Vagina (tissue), 2 donors: ENCODE results near the gene HACD2. TPM values are rescaled to one million over a fixed set of nuclear protein-coding genes. Genes with fewer than 3 reads are reported as not detected.

ENCODE experiments used
- DNase-seq, 2 donors: peaks; one replicate each; pipeline ENCODE4 v3.0.0-alpha.2; 2017; ENCODE audit errors: extremely low spot score in 2 of 2
- H3K27ac ChIP-seq: fragments of 200-600 bp; sonication (generic); one replicate; pipeline ENCODE4 v1.5.1; 2019
- H3K27me3 ChIP-seq: fragments of 200-600 bp; sonication (generic); one replicate; pipeline ENCODE4 v1.5.1; 2019
- H3K36me3 ChIP-seq, 2 donors: fragments of 200-600 bp; sonication (generic); one replicate each; pipeline ENCODE4 v1.5.1; 2017 to 2019
- H3K4me1 ChIP-seq: fragments of 200-600 bp; sonication (generic); one replicate; pipeline ENCODE4 v1.5.1; 2019
- H3K4me3 ChIP-seq, 2 donors: fragments of 200-600 bp; sonication (generic); 1 replicate in 1 of 2; 2 replicates in 1 of 2; pipeline ENCODE4 v1.5.1; 2016 to 2019
- H3K9me3 ChIP-seq: fragments of 200-600 bp; sonication (generic); one replicate; pipeline ENCODE4 v1.5.1; 2019
- POLR2A ChIP-seq, 2 donors: fragments of 450-650 bp; IDR thresholded peaks; one replicate each; pipeline ENCODE4 v1.6.1; 2017; ENCODE audit warnings: antibody characterized with exemption in 2 of 2, mild to moderate bottlenecking in 2 of 2, moderate library complexity in 2 of 2
- POLR2AphosphoS5 ChIP-seq, 2 donors: sonication (generic); formaldehyde crosslinking; IDR thresholded peaks; one replicate each; pipeline ENCODE4 v1.9.0; 2017; ENCODE audit warnings: antibody characterized with exemption in 2 of 2, mild to moderate bottlenecking in 2 of 2, low read depth in 1 of 2; ENCODE audit not compliant: insufficient read depth in 1 of 2
- intact Hi-C: fragments of 100-400 bp; cut with DNase I; formaldehyde crosslinking; loops from one replicate; pipeline ENCODE4 v1.15.1; 2023
- total RNA-seq: library from RNA; depleted of rRNA; stranded (reverse); fragments of >200 nt; gene quantifications from one replicate; pipeline ENCODE4 v1.2.3, GENCODE V29; 2016
- TF ChIP-seq, protein P1 (sequence below), 3 experiments: fragments of 450-650 bp in 2 of 3; fragments of 200-600 bp in 1 of 3; sonication (generic) in 1 of 3; IDR thresholded peaks; one replicate each; pipeline ENCODE4 v1.5.1; 2017 to 2019; ENCODE audit warnings: antibody characterized with exemption in 3 of 3, mild to moderate bottlenecking in 2 of 3, moderate library complexity in 2 of 3

Gene HACD2
- total RNA-seq, 1 donor from 2014 or later, result 26.3 TPM

DNA sequence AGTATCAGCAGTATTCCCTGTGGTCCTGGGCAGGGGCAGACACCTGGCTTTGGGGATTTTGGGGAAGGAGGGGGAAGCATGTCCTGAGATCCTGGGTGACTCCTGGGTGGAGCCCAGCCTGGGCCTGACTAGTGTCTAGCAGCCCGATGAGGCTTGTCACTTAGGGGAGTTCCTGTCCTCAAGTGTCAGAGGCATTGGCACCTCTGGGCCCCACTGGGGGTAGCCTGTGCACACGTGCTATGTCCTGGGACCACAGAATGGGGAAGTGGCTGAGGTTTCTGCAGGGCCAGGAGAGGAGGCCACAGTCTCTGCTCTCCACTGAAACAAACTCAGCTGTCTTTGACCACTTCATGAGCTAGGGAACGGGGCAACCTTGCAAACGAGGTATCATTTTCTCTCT is 104.4 kb downstream of the HACD2 start:
- no peaks in the 10 kb centered on the region for H3K36me3 ChIP-seq
- TF ChIP-seq POLR2A (IDR thresholded peaks at IDR 0.05) (no peak), POLR2AphosphoS5 (IDR thresholded peaks at IDR 0.05; ENCODE audit: insufficient read depth in 1 of 2, low read depth in 1 of 2) (no peak)
- TF ChIP-seq, protein P1, sequence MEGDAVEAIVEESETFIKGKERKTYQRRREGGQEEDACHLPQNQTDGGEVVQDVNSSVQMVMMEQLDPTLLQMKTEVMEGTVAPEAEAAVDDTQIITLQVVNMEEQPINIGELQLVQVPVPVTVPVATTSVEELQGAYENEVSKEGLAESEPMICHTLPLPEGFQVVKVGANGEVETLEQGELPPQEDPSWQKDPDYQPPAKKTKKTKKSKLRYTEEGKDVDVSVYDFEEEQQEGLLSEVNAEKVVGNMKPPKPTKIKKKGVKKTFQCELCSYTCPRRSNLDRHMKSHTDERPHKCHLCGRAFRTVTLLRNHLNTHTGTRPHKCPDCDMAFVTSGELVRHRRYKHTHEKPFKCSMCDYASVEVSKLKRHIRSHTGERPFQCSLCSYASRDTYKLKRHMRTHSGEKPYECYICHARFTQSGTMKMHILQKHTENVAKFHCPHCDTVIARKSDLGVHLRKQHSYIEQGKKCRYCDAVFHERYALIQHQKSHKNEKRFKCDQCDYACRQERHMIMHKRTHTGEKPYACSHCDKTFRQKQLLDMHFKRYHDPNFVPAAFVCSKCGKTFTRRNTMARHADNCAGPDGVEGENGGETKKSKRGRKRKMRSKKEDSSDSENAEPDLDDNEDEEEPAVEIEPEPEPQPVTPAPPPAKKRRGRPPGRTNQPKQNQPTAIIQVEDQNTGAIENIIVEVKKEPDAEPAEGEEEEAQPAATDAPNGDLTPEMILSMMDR (IDR thresholded peaks at IDR 0.05), result no peak
- H3K9me3 ChIP-seq, result no peaks in the 10 kb centered on the region
- intact Hi-C loops, result no loop called here
- no peaks in the 10 kb centered on the region for H3K27me3 ChIP-seq
- no peak overlapping the region for H3K4me3 ChIP-seq
- no peaks in the 10 kb centered on the region for H3K4me1 ChIP-seq
- DNase-seq, result no peak
- H3K27ac ChIP-seq, result no peak overlapping the region

DNA sequence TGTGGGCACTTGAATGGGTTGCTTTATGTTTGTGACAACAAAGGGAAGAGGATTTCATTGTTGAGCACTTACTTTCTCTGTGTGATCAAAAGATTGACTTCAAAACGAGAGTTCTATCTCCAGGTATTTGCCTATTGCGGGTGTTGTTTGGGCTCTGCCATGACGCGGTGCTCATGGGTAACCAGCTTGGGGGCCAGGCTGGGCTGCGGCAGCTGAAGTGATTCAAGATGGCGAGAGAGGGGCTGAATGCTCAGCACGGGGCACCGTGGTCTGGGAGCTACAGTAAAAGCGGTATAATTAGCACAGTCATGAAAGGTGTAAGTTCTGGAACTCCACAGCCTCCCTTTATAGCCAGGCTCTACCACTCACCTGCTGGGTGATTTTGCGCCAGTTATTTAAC is 105.0 kb downstream of the HACD2 start:
- H3K36me3 ChIP-seq, result no peaks in the 10 kb centered on the region

DNA sequence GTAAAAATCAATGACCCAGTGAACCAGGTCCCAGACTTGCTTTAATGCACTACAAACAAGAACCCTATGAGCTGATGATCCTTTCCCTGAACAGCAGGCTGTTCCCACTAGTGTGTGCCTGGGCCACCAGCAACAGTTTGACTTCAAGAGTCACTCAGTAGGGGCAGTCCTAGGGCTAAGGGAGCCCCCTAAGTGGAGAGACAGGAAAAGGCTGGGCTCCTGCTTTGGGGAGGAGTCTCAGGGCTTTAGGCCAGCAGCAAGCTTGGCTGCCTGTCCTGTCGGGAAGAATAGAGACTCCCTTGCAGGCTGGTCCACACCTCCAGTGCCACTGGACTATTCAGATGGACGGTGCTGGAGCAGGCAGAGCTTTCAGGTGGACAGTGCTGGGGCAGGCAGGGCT is 106.5 kb downstream of the HACD2 start:
- Histone ChIP-seq H3K36me3 (no peaks in the 10 kb centered on the region), H3K27me3 (no peaks in the 10 kb centered on the region), H3K9me3 (no peaks in the 10 kb centered on the region), H3K27ac (no peak overlapping the region), H3K4me1 (no peaks in the 10 kb centered on the region), H3K4me3 (no peak overlapping the region)
- no peak for DNase-seq
- TF ChIP-seq, protein P1 (IDR thresholded peaks at IDR 0.05), result no peak
- TF ChIP-seq POLR2AphosphoS5 (IDR thresholded peaks at IDR 0.05; ENCODE audit: insufficient read depth in 1 of 2, low read depth in 1 of 2) (no peak), POLR2A (IDR thresholded peaks at IDR 0.05) (no peak)
- intact Hi-C loops, result no loop called here

More for the DNA sequence above, 105.0 kb downstream of the HACD2 start:
- Histone ChIP-seq H3K27ac (no peak overlapping the region), H3K4me1 (no peaks in the 10 kb centered on the region), H3K9me3 (no peaks in the 10 kb centered on the region), H3K4me3 (no peak overlapping the region), H3K27me3 (no peaks in the 10 kb centered on the region)
- no peak for DNase-seq
- TF ChIP-seq POLR2A (IDR thresholded peaks at IDR 0.05), result no peak
- no peak for TF ChIP-seq POLR2AphosphoS5 (IDR thresholded peaks at IDR 0.05; ENCODE audit: insufficient read depth in 1 of 2, low read depth in 1 of 2)
- TF ChIP-seq, protein P1 (IDR thresholded peaks at IDR 0.05), result no peak
- intact Hi-C loops, result no loop called here

DNA sequence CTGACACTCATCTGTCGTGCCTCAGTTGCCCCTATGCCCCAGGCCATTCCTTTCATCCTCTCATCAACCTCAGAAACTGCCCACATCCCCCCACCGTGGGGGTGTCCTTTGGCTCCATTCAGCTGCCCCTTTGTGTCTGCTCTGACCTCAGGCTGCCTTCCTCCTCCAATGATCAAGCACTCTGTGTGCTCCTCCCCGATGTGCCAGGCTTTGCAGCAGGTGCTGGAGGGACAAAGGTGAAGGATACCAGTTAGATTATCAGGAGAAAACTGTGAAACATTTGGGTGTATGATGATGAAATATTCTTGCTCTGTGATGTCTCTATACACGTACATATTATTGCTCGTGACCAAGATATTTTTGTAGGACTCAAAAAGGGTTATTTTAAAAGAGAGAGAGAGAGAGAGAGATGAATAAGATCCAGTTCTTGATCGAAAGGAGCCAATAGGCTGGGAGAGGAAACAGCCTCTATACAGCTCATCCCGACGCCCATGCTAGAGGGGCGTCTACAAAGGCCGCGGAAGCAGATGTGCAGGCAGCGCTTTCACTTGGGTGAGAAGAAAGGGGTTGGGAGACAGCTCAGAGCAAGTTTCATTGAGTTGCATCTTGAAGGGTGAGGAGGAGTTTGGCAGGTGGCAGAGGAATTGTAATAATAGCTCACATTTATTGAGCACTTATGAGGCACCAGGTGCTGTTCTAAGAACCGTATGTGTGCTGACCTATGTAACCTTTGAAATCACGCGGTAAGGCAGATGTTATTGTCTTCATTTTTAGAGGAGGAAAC is 107.7 kb downstream of the HACD2 start:
- DNase-seq, result no peak
- H3K4me3 ChIP-seq, result no peak overlapping the region
- intact Hi-C loops, result no loop called here
- H3K36me3 ChIP-seq, result no peaks in the 10 kb centered on the region
- no peak for TF ChIP-seq POLR2A (IDR thresholded peaks at IDR 0.05)
- TF ChIP-seq POLR2AphosphoS5 (IDR thresholded peaks at IDR 0.05; ENCODE audit: insufficient read depth in 1 of 2, low read depth in 1 of 2), result no peak
- TF ChIP-seq, protein P1 (IDR thresholded peaks at IDR 0.05), result no peak
- no peaks in the 10 kb centered on the region for H3K27me3 ChIP-seq
- H3K9me3 ChIP-seq, result no peaks in the 10 kb centered on the region
- H3K4me1 ChIP-seq, result no peaks in the 10 kb centered on the region
- no peak overlapping the region for H3K27ac ChIP-seq

DNA sequence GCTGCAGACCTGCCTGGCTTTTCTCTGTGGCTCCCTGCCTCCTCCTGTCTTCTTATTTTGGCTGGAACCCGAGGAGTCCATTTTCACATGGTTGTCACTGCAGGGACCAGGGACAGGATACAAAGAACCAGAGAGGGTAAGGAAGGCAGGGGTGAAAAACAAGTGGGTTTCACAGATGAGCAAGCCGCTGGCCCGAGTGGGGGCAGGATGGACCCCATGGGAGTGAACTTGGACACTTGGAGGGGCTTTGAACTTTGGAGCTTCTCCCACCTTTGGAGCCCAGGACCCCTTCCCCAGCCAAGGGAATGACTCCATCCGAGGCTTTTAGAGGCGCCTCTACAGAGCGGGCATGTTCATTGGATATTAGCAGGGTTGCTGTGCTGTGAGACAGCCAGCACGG is 109.1 kb downstream of the HACD2 start:
- no peaks in the 10 kb centered on the region for H3K9me3 ChIP-seq
- H3K4me3 ChIP-seq, result no peak overlapping the region
- no peaks in the 10 kb centered on the region for H3K27me3 ChIP-seq
- TF ChIP-seq POLR2AphosphoS5 (IDR thresholded peaks at IDR 0.05; ENCODE audit: insufficient read depth in 1 of 2, low read depth in 1 of 2) (no peak), POLR2A (IDR thresholded peaks at IDR 0.05) (no peak)
- TF ChIP-seq, protein P1 (IDR thresholded peaks at IDR 0.05), result no peak
- H3K27ac ChIP-seq, result no peak overlapping the region
- DNase-seq, result no peak
- intact Hi-C loops, result no loop called here
- H3K4me1 ChIP-seq, result no peaks in the 10 kb centered on the region
- no peaks in the 10 kb centered on the region for H3K36me3 ChIP-seq
